GM21786 (cell line): Measurements from ENCODE around the gene SDK1.

Source experiments
- ATAC-seq: cut with Tn5 transposase; IDR thresholded peaks from one replicate; pipeline ENCODE4 v1.9.1; 2021; ENCODE audit not compliant: unreplicated experiment

The SDK1 gene

GRCh38 chr7:3518546-3518945, 217.5 kb downstream of the SDK1 start:
- ATAC-seq, result no peak

- ATAC-seq, result no peak
These were observed 219.2 kb downstream of the SDK1 start for GRCh38 chr7:3520206-3520605.

- ATAC-seq, result no peak
These were observed 226.6 kb downstream of the SDK1 start for GRCh38 chr7:3527496-3528124.

- ATAC-seq, result no peak
These were observed 232.0 kb downstream of the SDK1 start for GRCh38 chr7:3533040-3533439.

GRCh38 chr7:3537210-3537875, 236.3 kb downstream of the SDK1 start:
- ATAC-seq, result no peak

GRCh38 chr7:3538041-3538440, 237.0 kb downstream of the SDK1 start:
- no peak for ATAC-seq

- no peak for ATAC-seq
These were observed 239.6 kb downstream of the SDK1 start for GRCh38 chr7:3540456-3541220.

GRCh38 chr7:3544202-3544601, 243.2 kb downstream of the SDK1 start:
- no peak for ATAC-seq

- no peak for ATAC-seq
These were observed 247.8 kb downstream of the SDK1 start for GRCh38 chr7:3548815-3549214.

GRCh38 chr7:3549601-3550000, 248.5 kb downstream of the SDK1 start:
- ATAC-seq, result no peak

- no peak for ATAC-seq
These were observed 250.5 kb downstream of the SDK1 start for GRCh38 chr7:3551536-3551935.

- no peak for ATAC-seq
These were observed 251.4 kb downstream of the SDK1 start for GRCh38 chr7:3552499-3552898.

GRCh38 chr7:3558400-3558799, 257.3 kb downstream of the SDK1 start:
- ATAC-seq, result no peak

GRCh38 chr7:3559278-3559677, 258.2 kb downstream of the SDK1 start:
- no peak for ATAC-seq

GRCh38 chr7:3560495-3560894, 259.4 kb downstream of the SDK1 start:
- no peak for ATAC-seq

- no peak for ATAC-seq
These were observed 260.9 kb downstream of the SDK1 start for GRCh38 chr7:3561932-3562331.

- no peak for ATAC-seq
These were observed 263.2 kb downstream of the SDK1 start for GRCh38 chr7:3564231-3564630.

- no peak for ATAC-seq
These were observed 267.5 kb downstream of the SDK1 start for GRCh38 chr7:3568516-3568915.

- no peak for ATAC-seq
These were observed 268.6 kb downstream of the SDK1 start for GRCh38 chr7:3569643-3570042.

- ATAC-seq, result no peak
These were observed 272.1 kb downstream of the SDK1 start for GRCh38 chr7:3573151-3573550.

GRCh38 chr7:3574386-3574785, 273.3 kb downstream of the SDK1 start:
- no peak for ATAC-seq
